ENCODE results near the gene BEST4. TPM values are rescaled to one million over a fixed set of nuclear protein-coding genes. Genes with fewer than 3 reads are reported as not detected.

The BEST4 gene
- total and polyA plus RNA-seq, 2 of the 13 experiments (the other 11 are each of a cell fraction or from before 2014, with no cell fraction given) = 0.77 to 1.4 TPM

DNA sequence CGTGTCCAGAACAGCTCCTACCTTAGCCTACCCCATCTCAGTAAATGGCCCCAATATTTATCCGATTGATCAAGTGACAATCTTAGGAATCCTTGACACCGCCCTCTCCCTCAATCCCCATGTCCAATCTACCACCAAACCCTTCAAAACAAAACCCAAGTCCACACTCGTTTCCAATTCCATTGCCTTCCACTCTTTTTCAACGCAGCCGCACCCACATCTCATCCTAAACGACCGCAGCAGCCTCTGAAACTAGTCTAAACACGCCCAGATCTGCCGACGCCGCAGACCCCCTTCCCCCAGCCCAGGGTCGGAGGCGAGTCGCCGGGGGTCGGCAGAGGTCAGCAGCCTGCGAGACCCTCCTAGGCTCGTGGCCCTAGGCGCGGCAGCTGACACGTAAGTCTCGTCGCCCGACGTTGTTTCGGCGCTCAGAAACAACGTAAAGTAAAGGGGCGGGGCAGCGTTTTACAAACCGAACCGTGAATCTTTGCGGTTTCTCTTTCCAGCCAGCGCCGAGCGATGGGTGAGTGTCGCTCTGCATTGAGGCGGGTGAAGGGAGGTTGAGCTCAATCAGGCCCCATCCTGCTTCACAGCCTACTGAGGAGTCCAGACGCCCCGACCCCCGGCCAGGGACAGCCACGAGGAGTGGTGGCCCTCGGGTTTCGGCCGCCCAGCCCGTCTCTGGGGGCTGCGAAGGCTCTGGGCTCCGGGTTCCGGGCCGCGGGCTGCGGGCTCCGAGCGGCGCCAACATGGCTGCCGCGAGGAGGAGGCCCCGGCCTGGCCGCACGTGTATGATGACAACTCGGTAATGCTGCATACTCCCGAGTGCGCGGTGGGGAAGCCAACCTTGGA, 12.7 kb downstream of the BEST4 start, which contains the start of gene RPS8 (continued):
- TF ChIP-seq RCOR2 (CRISPR knock-in tag; IDR thresholded peaks at IDR 0.05) = no peak
- 0 out of 2 replicates have a peak, but pooled peaks have one; percentile 18 for TF ChIP-seq NFIC (IDR thresholded peaks at IDR 0.05; ENCODE audit: low read length)
- no peak; the same call in 1 of the 2 replicates for TF ChIP-seq ZNF607 (CRISPR knock-in tag; IDR thresholded peaks at IDR 0.05; ENCODE audit: borderline replicate concordance)
- peak; percentile 93; the same call in 1 of the 2 replicates for TF ChIP-seq ZNF747 (CRISPR knock-in tag; IDR thresholded peaks at IDR 0.05; ENCODE audit: borderline replicate concordance)
- no peak for TF ChIP-seq ZNF12 (CRISPR knock-in tag; IDR thresholded peaks at IDR 0.05)
- TF ChIP-seq HNRNPK (IDR thresholded peaks at IDR 0.05; ENCODE audit: low read depth, low read length, poor library complexity, severe bottlenecking) = no peak
- TF ChIP-seq FOXO1 (CRISPR knock-in tag; IDR thresholded peaks at IDR 0.05) = 0 out of 2 replicates have a peak, but pooled peaks have one; percentile 5
- no peak for TF ChIP-seq SNRNP70 (IDR thresholded peaks at IDR 0.05; ENCODE audit: low read depth, low read length)
- peak; percentile 67; the same call in 1 of the 2 replicates for TF ChIP-seq ZNF232 (CRISPR knock-in tag; IDR thresholded peaks at IDR 0.05; ENCODE audit: borderline replicate concordance)
- TF ChIP-seq ZNF530 (CRISPR knock-in tag; IDR thresholded peaks at IDR 0.05; ENCODE audit: low read depth) = no peak
- TF ChIP-seq TEAD3 (CRISPR knock-in tag; optimal IDR thresholded peaks at IDR 0.05; ENCODE audit: borderline replicate concordance) = peak; percentile 65
- TF ChIP-seq ELF3 (CRISPR knock-in tag; IDR thresholded peaks at IDR 0.05) = peak; percentile 54; the same call in 1 of the 2 replicates
- peak; percentile 78; the same call in 1 of the 2 replicates for TF ChIP-seq ZNF317 (CRISPR knock-in tag; IDR thresholded peaks at IDR 0.05)
- peak; percentile 90 for TF ChIP-seq ZNF816 (CRISPR knock-in tag; IDR thresholded peaks at IDR 0.05; ENCODE audit: borderline replicate concordance)
- TF ChIP-seq, protein P1, sequence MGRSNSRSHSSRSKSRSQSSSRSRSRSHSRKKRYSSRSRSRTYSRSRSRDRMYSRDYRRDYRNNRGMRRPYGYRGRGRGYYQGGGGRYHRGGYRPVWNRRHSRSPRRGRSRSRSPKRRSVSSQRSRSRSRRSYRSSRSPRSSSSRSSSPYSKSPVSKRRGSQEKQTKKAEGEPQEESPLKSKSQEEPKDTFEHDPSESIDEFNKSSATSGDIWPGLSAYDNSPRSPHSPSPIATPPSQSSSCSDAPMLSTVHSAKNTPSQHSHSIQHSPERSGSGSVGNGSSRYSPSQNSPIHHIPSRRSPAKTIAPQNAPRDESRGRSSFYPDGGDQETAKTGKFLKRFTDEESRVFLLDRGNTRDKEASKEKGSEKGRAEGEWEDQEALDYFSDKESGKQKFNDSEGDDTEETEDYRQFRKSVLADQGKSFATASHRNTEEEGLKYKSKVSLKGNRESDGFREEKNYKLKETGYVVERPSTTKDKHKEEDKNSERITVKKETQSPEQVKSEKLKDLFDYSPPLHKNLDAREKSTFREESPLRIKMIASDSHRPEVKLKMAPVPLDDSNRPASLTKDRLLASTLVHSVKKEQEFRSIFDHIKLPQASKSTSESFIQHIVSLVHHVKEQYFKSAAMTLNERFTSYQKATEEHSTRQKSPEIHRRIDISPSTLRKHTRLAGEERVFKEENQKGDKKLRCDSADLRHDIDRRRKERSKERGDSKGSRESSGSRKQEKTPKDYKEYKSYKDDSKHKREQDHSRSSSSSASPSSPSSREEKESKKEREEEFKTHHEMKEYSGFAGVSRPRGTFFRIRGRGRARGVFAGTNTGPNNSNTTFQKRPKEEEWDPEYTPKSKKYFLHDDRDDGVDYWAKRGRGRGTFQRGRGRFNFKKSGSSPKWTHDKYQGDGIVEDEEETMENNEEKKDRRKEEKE (IDR thresholded peaks at IDR 0.05) = no peak
- peak; percentile 91 for TF ChIP-seq PHF20 (CRISPR knock-in tag; IDR thresholded peaks at IDR 0.05)
- TF ChIP-seq ZNF543 (CRISPR knock-in tag; IDR thresholded peaks at IDR 0.05) = peak; percentile 95
- TF ChIP-seq, protein P2, sequence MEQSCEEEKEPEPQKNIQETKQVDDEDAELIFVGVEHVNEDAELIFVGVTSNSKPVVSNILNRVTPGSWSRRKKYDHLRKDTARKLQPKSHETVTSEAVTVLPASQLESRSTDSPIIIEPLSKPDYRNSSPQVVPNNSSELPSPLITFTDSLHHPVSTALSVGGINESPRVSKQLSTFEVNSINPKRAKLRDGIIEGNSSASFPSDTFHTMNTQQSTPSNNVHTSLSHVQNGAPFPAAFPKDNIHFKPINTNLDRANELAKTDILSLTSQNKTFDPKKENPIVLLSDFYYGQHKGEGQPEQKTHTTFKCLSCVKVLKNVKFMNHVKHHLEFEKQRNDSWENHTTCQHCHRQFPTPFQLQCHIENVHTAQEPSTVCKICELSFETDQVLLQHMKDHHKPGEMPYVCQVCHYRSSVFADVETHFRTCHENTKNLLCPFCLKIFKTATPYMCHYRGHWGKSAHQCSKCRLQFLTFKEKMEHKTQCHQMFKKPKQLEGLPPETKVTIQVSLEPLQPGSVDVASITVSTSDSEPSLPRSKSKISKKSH (CRISPR knock-in tag; IDR thresholded peaks at IDR 0.05; ENCODE audit: borderline replicate concordance) = no peak
- TF ChIP-seq ONECUT2 (CRISPR knock-in tag; IDR thresholded peaks at IDR 0.05) = no peak
- 0 out of 2 replicates have a peak, but pooled peaks have one; percentile 46 for TF ChIP-seq MTA1 (CRISPR knock-in tag; IDR thresholded peaks at IDR 0.05; ENCODE audit: borderline replicate concordance)
- TF ChIP-seq MEIS2 (CRISPR knock-in tag; IDR thresholded peaks at IDR 0.05) = peak; percentile 85; the same call in 1 of the 2 replicates
- TF ChIP-seq ATM (IDR thresholded peaks at IDR 0.05; ENCODE audit: borderline replicate concordance) = no peak
- TF ChIP-seq KAT7 (CRISPR knock-in tag; IDR thresholded peaks at IDR 0.05; ENCODE audit: borderline replicate concordance) = peak; percentile 80
- TF ChIP-seq MTA3 (CRISPR knock-in tag; IDR thresholded peaks at IDR 0.05) = no peak
- peak; percentile 90 for TF ChIP-seq KLF6 (CRISPR knock-in tag; IDR thresholded peaks at IDR 0.05)
- no peak for TF ChIP-seq RORA (CRISPR knock-in tag; IDR thresholded peaks at IDR 0.05)
- no peak for TF ChIP-seq JUNB (CRISPR knock-in tag; IDR thresholded peaks at IDR 0.05; ENCODE audit: borderline replicate concordance)
- TF ChIP-seq ZNF329 (CRISPR knock-in tag; IDR thresholded peaks at IDR 0.05; ENCODE audit: low read depth) = no peak

Data from HepG2 (cell line).